ENCODE measurements around the gene ZNF74. TPM values are rescaled to one million over a fixed set of nuclear protein-coding genes. Genes with fewer than 3 reads are reported as not detected.

ZNF74 gene
- total RNA-seq, 1 donor = 10.8 TPM

DNA sequence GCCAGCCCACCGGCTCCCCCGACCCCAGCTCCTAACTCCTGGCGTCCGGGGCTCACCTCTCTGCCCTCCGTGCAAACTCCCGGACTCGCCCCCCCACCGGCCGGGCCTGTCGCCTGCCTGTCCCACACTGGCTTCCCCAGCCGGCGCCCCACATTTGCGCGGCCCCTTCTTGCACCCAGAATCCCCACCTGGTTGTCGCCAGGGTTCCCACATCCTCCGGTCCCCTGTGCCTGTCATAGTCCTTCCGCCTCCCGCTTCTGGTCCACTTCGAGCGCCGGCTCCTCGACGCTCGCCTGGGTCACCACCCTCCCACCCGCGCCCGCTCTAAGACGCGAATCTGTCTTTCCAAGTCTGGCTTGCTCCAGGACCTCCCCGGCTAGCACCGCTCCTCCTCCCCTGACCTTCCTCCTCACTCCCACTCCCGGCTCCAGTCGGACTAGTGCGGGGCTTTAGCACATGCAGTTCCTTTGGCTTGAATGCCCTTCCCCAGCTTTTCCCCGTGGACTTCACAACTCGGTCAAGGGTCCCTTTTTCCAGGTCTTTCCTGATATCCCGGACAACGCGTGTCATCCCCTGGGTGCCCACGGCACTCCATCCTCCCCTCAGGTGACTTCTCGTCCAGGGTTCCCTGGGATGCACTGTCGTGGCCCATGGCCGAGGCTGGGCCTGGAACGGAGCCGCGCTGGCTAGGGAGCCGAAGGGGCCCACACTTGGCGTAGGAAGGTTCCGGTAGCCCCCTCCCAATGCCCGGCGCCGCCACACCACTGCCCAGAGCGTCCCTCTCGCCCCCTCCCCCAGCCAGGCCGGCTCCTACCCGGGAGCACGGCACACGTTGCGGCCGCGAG, 43.0 kb downstream of the ZNF74 start:
- peak overlapping the region; percentile 86 for H3K4me3 ChIP-seq (ENCODE audit: low read depth, low read length)
- DNase-seq (ENCODE audit: low read depth) = peak; percentile 47
- TF ChIP-seq, protein P1, sequence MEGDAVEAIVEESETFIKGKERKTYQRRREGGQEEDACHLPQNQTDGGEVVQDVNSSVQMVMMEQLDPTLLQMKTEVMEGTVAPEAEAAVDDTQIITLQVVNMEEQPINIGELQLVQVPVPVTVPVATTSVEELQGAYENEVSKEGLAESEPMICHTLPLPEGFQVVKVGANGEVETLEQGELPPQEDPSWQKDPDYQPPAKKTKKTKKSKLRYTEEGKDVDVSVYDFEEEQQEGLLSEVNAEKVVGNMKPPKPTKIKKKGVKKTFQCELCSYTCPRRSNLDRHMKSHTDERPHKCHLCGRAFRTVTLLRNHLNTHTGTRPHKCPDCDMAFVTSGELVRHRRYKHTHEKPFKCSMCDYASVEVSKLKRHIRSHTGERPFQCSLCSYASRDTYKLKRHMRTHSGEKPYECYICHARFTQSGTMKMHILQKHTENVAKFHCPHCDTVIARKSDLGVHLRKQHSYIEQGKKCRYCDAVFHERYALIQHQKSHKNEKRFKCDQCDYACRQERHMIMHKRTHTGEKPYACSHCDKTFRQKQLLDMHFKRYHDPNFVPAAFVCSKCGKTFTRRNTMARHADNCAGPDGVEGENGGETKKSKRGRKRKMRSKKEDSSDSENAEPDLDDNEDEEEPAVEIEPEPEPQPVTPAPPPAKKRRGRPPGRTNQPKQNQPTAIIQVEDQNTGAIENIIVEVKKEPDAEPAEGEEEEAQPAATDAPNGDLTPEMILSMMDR (IDR thresholded peaks at IDR 0.05; ENCODE audit: insufficient read depth, low read depth, low read length) = no peak

DNA sequence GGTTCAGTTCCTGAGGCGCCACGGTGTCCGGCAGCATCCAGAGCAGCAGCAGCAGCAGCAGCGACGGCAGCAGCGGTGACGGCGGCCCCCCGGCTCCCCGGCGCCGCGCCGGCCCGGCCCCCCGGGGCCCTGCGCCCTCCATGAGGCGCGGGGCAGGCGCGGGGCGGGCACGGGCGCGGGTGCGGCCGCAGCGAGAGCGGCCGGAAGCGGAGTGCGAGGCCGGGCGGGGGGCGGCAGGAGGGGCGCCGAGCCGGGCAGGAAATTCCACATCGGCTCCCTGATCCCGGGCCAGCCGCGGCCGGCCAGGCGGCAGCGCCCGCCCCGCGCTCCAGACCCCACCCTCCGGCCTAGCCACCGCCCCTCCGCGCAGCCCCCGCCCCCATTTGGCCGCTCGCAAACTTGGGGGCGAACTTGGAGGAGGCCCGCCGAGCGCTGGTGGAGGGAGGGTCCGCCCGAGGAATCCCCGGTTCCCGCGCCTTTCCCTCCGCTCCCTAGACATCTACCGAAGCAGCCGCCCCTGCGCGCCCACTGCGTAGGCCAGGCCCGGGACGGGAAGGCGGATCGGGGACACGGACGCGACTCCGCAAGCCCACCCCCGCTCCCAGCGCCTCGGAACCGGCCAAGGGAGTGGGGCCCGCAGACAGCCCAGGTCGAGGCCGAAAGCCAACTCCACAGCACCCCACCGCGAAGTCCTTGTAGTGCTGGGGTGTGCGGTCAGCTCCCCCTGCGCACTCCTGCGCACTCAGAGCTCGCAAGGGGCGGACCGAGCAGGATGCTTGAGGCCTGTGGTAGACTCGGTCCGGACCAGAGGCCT, 43.9 kb downstream of the ZNF74 start, which contains the start of gene SCARF2:
SCARF2 (minus strand) TSS at position 213 of the 814 bp plus-strand sequence; CDS start at position 142, 71 bp downstream.
- peak; percentile 67 for DNase-seq (ENCODE audit: low read depth)
- TF ChIP-seq, protein P1 (IDR thresholded peaks at IDR 0.05; ENCODE audit: insufficient read depth, low read depth, low read length) = no peak

DNA sequence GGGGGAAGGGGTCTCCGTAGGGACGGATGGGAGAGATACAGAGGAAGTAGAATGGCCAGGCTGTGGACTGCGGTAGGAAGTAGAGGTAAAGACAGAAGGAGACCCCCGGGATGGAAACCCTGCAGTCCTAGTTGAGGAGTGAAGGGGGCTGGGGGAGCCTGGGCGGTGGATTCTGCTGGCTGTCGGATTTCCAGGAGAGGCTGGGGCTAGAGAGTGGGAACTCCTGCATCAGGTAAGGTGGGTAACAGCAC, 44.4 kb downstream of the ZNF74 start:
- no peak for DNase-seq (ENCODE audit: low read depth)
- TF ChIP-seq, protein P1 (IDR thresholded peaks at IDR 0.05; ENCODE audit: insufficient read depth, low read depth, low read length) = no peak
- peak overlapping the region; percentile 86 for H3K4me3 ChIP-seq (ENCODE audit: low read depth, low read length)

More for the DNA sequence above, 43.9 kb downstream of the ZNF74 start, which contains the start of gene SCARF2:
- peak within 1 kb of the TSS; percentile 86 for H3K4me3 ChIP-seq (ENCODE audit: low read depth, low read length)

DNA sequence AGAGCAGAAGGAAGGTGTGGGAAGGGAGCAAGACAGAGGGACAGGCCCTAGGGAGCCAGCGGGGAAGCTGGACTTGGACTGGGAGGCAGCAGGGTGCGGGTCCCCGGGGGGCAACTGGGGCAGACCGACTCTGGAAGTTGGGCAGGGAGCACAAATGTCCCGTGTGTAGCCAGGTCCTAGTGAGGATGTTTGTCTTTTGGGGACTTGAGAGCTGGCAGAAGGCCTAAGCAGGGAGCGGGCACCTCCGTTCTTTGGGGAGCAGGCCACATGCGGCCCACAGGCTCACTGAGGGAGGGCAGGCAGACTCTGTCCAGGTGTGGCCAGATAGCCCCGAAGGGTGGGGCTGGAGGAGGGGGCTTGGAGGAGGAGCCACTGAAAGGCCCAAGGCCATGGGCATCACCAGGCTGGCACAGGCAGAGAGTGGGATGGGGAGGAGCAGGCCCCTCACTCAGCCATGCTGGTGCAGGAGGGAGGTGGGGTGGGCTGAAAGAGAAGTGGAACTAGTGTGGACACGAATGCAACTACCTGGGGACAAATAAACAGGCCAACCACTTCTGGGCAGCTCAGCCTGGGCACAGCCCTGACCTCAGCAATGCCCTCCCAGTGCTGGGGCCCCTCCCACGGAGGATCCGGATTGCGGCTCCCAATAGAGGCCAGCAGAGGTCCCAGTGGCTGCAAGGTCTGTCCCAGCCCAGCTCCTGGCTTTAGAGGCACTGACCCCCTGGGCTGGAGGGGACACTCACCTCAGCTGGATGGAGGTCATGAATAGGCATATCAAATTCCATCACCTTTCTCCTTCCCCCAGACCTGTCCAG, 44.9 kb downstream of the ZNF74 start:
- DNase-seq (ENCODE audit: low read depth) = no peak
- TF ChIP-seq, protein P1 (IDR thresholded peaks at IDR 0.05; ENCODE audit: insufficient read depth, low read depth, low read length) = peak; percentile 27
- peak overlapping the region; percentile 86 for H3K4me3 ChIP-seq (ENCODE audit: low read depth, low read length)

DNA sequence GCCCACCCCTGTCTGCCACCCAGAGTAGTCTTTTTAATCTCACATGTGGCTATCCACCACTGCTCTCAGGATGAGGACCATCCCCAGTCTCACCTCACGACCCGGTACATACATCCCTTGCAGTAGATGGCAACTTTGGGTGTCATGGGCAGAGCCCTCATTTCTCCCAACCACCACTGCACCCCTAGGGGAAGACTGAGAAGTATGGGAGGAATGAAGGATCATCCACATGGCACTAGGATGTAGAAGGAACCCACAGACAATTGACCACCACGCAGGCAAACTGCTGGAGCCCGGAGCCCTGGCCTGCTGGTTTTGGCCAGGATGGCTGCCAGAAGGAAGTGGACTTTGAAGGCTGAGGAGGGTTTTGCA, 45.6 kb downstream of the ZNF74 start:
- DNase-seq (ENCODE audit: low read depth) = no peak
- TF ChIP-seq, protein P1 (IDR thresholded peaks at IDR 0.05; ENCODE audit: insufficient read depth, low read depth, low read length) = no peak
- no peak overlapping the region for H3K4me3 ChIP-seq (ENCODE audit: low read depth, low read length)

DNA sequence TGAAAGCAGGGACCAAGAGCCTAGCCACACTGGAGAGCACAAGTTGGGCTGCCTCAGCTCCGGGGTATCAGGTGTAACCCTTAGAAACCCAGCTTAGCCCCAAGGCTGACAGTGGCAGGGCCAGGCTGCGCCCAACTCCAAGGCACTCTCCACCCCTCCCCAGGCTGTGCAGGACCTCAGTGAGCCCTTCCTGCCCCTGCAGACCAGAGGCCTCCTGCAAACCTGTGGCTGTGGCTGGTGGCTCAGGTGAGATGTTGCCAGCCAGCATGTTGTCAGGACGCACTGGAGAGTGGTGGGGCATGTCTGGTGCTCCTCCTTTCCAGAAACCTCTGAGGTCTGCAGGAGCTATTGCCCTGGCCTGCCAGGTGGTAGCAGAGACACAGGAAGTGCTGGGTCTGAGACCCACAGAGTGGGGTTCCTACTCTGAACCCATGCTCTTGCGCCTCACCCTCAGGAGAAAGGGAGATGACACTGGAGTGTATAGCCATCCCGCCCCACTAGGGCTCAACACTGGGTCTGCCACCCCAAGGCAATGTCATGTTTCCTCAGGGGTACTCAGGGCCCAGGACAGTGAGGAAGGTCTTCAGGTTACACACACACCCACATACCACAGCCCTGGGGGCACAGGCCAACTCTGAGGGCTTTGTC, 46.1 kb downstream of the ZNF74 start:
- H3K4me3 ChIP-seq (ENCODE audit: low read depth, low read length) = no peak overlapping the region
- no peak for DNase-seq (ENCODE audit: low read depth)
- TF ChIP-seq, protein P1 (IDR thresholded peaks at IDR 0.05; ENCODE audit: insufficient read depth, low read depth, low read length) = no peak

Measured in fibroblast of villous mesenchyme (primary cell).